C4-2B (cell line): Measurements from ENCODE around the gene MAP1LC3C.
"Not testable (repeated sequence)": the region's sequence is repeated elsewhere in the genome, so short reads cannot be mapped to it uniquely, and the experiment has no call there.

Experiments used
- H3K27ac ChIP-seq: fragments of 450-650 bp; 2 replicates; pipeline ENCODE4 v1.5.1; 2017
- ZFX ChIP-seq: fragments of 450-650 bp; IDR thresholded peaks from 2 replicates; pipeline ENCODE4 v1.6.1; 2017
- TF ChIP-seq, protein P1 (sequence below): fragments of 450-650 bp; conservative IDR thresholded peaks from 2 replicates; pipeline ENCODE4 v1.5.1; 2017; ENCODE audit warnings: mild to moderate bottlenecking

MAP1LC3C gene

GRCh38 chr1:241994171-241994570, 4.7 kb downstream of the MAP1LC3C start:
- H3K27ac ChIP-seq: no peak overlapping the region

GRCh38 chr1:241992734-241993133, 6.2 kb downstream of the MAP1LC3C start:
- TF ChIP-seq, protein P1, sequence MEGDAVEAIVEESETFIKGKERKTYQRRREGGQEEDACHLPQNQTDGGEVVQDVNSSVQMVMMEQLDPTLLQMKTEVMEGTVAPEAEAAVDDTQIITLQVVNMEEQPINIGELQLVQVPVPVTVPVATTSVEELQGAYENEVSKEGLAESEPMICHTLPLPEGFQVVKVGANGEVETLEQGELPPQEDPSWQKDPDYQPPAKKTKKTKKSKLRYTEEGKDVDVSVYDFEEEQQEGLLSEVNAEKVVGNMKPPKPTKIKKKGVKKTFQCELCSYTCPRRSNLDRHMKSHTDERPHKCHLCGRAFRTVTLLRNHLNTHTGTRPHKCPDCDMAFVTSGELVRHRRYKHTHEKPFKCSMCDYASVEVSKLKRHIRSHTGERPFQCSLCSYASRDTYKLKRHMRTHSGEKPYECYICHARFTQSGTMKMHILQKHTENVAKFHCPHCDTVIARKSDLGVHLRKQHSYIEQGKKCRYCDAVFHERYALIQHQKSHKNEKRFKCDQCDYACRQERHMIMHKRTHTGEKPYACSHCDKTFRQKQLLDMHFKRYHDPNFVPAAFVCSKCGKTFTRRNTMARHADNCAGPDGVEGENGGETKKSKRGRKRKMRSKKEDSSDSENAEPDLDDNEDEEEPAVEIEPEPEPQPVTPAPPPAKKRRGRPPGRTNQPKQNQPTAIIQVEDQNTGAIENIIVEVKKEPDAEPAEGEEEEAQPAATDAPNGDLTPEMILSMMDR: no peak
- no peak for TF ChIP-seq ZFX
- H3K27ac ChIP-seq: no peak overlapping the region

More at GRCh38 chr1:241994171-241994570, 4.7 kb downstream of the MAP1LC3C start:
- TF ChIP-seq ZFX: no peak
- TF ChIP-seq, protein P1: no peak

- TF ChIP-seq, protein P1: no peak
- no peak for TF ChIP-seq ZFX
- H3K27ac ChIP-seq: no peak overlapping the region
Observed at GRCh38 chr1:241990040-241990439, 8.9 kb downstream of the MAP1LC3C start.

DNA sequence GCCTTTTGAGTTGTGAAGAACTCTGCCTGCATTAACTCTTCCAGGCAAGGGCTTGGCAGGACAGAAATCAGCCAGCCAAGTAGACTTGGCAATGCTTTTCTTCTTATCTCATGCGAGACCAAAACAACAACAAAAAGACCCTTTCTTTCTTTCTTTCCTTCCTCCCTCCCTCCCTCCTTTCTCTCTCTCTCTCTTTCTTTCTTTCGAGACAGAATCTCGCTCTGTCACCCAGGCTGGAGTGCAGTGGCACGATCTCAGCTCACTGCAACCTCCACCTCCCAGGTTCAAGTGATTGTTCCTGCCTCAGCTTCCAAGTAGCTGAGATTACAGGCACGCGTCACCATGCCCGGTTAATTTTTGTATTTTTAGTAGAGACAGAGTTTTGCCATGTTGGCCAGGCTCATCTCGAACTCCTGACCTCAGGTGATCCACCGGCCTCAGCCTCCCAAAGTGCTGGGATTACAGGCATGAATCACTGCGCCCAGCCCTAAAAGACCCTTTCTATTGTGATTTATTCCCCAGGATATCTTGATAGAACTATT, 10.4 kb downstream of the MAP1LC3C start:
- not testable (repeated sequence) for H3K27ac ChIP-seq

- TF ChIP-seq, protein P1: peak; percentile 79
- TF ChIP-seq ZFX: no peak
- no peak overlapping the region for H3K27ac ChIP-seq
Observed at GRCh38 chr1:241985787-241986186, 13.1 kb downstream of the MAP1LC3C start.

DNA sequence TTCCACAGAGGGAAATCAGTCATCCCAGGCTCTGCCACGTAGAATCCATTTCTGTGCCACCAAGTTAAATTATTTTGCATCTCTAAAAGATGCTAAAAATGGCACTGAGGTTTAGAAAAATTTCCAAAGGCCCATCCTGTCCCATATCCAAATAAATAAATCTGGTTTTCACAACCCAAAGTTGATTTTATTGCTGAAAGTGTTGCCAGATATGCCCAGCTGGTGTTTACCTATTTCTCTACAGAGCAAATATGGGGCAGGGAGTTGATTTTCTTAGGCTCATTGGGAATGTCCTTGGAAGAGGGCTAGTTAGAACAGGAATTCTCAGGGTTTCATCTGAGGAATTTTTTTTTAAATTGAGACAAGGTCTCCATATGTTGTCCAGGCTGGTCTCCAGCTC, 19.0 kb downstream of the MAP1LC3C start:
- TF ChIP-seq, protein P1: no peak
- no peak overlapping the region for H3K27ac ChIP-seq

DNA sequence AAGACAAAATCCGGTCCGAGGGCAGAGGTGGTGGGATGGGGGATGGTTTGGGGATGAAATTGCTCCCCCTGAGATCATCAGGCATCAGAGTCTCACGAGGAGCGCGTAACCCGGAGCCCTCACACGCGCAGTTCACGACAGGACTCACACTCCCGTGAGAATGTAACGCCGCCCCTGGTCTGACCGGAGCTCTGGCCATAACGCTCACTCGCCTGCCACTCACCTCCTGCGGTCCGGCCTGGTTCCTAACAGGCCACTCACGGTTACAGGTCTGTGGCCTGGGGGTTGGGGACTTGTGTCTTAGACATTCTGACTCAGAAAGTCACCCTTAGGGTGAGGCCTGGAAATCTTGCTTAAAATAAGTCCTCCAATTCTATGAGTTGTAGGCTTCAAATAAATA, 19.8 kb downstream of the MAP1LC3C start:
- TF ChIP-seq, protein P1: no peak
- no peak for TF ChIP-seq ZFX

DNA sequence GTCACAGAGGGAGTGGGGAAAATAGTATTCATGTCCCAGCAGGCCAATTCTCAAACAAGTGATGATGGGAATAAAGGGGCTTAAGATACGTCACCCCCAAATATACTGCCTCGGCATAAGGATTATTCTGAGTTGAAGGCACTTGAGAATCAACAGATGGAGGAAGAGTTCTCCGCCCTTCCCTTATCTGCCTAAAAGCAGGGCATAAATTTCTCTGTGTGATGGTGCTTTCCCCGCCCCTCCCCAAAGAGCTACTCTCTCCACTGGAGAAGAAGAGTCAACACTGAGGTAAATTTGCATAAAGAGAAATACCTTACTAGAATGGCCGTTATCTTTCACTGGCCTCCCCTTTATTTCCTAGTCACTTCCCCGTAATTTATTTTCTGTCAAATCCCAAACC, 22.7 kb downstream of the MAP1LC3C start:
- TF ChIP-seq ZFX: no peak
- TF ChIP-seq, protein P1: no peak
- H3K27ac ChIP-seq: no peak overlapping the region

More for the DNA sequence above, 19.8 kb downstream of the MAP1LC3C start:
- no peak overlapping the region; the same call in 1 of the 2 replicates for H3K27ac ChIP-seq
